ENCODE data around the gene PPP2R3B. TPM values are rescaled to one million over a fixed set of nuclear protein-coding genes. Genes with fewer than 3 reads are reported as not detected.
"Not testable (repeated sequence)": the region's sequence is repeated elsewhere in the genome, so short reads cannot be mapped to it uniquely, and the experiment has no call there.

Gene PPP2R3B, protein sequence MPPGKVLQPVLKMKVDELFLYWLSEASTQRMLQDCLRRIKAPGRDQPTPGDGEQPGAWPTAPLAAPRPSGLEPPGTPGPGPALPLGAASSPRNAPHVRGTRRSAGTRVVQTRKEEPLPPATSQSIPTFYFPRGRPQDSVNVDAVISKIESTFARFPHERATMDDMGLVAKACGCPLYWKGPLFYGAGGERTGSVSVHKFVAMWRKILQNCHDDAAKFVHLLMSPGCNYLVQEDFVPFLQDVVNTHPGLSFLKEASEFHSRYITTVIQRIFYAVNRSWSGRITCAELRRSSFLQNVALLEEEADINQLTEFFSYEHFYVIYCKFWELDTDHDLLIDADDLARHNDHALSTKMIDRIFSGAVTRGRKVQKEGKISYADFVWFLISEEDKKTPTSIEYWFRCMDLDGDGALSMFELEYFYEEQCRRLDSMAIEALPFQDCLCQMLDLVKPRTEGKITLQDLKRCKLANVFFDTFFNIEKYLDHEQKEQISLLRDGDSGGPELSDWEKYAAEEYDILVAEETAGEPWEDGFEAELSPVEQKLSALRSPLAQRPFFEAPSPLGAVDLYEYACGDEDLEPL
- 199 TPM for polyA plus RNA-seq (ENCODE audit: insufficient read length)

- peak; percentile 96 for DNase-seq (ENCODE audit: low read depth)
Observed at GRCh38 chrX:386768-387575, at the start of gene PPP2R3B. Gene PPP2R3B, minus strand, starts transcription at chrX:386907. Its CDS starts 216 bp downstream, at chrX:386691.

- DNase-seq (ENCODE audit: low read depth), result no peak
Observed at GRCh38 chrX:435536-436122, 48.9 kb upstream of the PPP2R3B start.

GRCh38 chrX:434946-435345, 48.2 kb upstream of the PPP2R3B start:
- DNase-seq (ENCODE audit: low read depth), result no peak

- DNase-seq (ENCODE audit: low read depth), result no peak
Observed at GRCh38 chrX:433771-434170, 47.1 kb upstream of the PPP2R3B start.

DNA sequence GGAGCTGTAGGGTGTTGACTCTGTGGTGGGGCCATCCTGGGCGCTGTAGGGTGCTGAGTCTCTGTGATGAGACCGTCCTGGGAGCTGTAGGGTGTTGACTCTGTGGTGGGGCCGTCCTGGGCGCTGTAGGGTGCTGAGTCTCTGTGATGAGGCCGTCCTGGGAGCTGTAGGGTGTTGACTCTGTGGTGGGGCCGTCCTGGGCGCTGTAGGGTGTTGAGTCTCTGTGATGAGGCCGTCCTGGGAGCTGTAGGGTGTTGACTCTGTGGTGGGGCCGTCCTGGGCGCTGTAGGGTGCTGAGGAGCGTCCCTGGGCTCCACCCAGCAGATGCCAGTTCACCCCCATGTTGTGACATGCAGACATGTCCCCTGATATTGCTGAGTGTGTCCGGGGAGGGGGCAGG, 46.0 kb upstream of the PPP2R3B start:
- DNase-seq (ENCODE audit: low read depth), result not testable (repeated sequence)

DNA sequence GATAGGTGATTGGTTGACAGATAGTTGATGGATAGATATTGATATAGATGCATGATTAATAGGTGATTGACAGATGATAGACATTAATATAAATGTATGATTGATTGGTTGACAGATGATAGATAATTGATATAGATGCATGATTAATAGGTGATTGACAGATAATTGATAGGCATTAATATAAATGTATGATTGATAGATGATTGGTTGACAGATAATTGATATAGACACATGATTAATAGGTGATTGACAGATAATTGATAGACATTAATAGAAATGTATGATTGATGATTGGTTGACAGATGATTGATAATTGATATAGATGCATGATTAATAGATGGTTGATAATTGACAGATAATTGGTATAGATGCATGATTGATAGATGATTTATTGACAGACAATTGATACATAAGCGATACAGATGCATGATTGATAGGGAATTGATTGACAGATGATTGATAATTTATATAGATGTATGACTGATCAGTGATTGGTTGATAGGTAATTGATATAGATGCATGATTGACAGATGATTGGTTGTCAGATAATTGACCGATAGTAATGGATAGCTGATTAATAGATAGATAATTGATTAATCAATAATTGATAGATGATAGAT, 44.9 kb upstream of the PPP2R3B start:
- DNase-seq (ENCODE audit: low read depth), result no peak

DNA sequence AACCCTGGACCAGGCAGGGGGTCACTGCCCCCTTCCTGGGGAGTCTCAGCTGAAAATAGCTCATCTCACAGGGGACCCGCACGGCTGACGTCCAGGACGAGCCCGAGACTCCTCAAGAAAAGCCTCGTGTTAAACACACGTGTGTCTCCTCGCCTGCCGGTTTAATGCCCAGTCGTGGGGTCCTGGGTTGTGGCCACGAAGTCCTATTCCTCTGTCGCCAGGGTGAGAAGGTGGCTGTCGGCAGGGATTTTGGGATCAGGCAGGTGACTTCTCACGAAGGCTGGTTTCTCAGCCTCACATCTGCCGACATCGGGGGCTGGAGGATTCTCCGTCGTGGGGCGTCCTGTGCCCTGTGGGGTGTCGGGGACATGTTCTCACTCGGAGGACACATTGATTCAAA, 44.3 kb upstream of the PPP2R3B start:
- DNase-seq (ENCODE audit: low read depth), result no peak

GRCh38 chrX:429266-429825, 42.6 kb upstream of the PPP2R3B start:
- DNase-seq (ENCODE audit: low read depth), result no peak

DNA sequence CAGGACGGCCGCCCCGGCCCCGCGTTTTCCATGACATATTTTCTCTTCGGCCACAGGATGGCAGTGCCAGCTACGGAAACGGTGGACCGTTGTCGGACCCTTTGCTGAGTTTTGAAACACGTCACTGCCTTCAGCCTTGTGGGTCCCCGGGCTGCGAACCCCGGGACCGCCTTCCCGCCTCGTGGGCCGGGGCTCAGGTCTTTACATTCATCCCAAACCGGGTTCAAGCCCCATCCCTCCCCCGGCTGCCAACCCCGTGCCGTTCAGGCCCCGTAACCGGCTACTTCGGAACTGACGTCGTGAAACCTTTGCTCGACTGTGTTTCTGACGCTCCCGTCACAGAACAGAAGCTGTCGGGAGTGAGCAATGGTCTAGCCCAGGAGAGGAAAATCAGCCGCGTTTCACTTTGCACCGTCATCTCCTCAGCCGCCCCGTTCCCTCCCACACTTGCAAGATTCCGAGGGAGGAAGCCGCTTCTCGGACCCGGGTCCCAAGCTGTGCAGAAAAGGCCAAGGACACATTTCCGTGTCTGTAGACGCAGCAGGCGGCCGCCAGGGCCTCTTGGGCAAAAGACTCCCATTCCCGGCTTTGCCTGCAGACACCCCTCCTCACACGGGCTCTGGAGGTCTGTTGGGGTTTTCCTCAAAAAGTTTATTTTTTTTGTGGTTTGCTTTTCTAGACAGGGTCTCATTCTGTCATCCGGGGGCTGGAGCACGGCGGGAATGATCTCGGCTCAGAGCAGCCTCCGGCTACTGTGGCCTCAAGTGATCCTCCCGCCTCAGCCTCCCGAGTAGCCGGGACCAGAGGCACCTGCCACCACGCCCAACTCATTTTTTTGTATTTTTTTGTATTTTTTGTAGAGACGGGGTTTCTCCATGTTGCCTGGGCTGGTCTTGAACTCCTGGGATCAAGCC, 41.4 kb upstream of the PPP2R3B start:
- DNase-seq (ENCODE audit: low read depth), result peak; percentile 6

DNA sequence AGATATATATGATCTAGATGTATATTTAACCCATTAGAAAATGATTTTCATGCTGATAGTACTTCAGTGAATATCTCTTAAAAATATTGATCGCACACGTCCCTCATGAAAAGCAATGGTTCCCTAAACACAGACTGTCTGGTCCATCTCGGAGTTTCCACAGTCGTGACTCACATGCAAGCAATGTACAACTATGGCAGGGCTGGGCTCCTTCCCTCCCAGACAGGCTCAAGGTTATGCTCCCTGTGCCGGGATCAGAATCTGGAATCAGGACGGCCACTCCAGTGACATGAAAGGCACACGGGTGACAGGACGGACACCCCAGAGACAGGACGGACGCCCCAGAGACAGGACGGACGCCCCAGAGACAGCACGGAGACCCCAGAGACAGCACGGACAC, 40.2 kb upstream of the PPP2R3B start:
- DNase-seq (ENCODE audit: low read depth), result no peak

DNA sequence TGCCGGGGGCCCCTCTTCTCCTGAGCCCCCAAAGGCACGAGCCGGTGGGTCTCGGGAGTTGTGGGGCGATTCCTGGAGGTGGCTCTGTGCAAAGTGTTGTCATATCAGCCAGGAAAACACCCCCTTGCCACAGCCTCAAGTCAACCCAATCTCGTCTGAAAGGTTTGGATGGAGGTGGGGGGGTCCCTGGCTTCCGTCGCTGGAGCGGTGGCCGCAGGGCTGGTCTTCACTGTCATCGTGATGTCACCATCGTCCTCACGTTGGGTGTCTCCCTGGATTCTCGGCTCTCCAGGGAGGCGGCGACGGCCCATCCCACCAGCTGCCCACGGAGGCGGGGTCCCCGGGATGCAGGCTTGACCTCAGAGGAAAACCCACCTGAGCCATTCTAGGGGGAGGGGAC, 38.3 kb upstream of the PPP2R3B start:
- DNase-seq (ENCODE audit: low read depth), result no peak

DNA sequence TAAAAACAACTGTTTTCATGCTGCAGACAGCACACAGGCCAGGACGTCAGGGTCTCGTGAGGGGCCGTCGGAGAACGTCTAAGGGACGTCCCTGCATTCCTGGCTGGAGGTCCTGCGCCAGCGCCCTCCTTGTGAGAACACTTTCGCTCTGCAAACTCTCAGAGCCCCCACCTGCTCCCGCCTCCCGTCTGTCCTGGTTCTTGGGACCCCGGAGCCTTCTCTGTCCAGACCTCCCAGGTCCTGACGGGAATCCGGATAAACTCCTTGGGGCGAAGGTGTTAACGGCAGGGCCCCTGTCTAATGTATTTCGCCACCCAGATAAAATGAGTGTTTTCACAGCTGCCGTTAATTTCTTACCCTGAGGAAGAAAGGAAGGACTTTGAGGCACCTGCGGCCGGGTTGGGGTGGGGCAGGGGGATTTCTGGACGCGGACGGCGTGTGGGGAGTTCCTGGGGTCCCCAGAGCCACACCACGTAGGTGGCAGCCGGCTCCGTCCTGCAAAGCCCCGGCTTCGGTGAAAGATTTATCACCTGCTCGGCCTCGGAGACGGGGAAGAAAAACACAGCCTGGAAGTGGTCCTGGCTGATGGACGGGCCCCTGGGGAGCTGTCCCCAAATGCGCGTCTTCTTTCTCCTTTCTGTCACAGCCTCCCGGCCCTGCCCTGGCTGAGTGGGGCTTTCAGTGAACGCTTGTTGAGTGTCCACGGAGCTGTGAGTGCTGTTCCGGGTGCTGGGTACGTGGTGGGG, 35.1 kb upstream of the PPP2R3B start:
- DNase-seq (ENCODE audit: low read depth), result no peak

- DNase-seq (ENCODE audit: low read depth), result no peak
Observed at GRCh38 chrX:420496-421223, 34.0 kb upstream of the PPP2R3B start.

DNA sequence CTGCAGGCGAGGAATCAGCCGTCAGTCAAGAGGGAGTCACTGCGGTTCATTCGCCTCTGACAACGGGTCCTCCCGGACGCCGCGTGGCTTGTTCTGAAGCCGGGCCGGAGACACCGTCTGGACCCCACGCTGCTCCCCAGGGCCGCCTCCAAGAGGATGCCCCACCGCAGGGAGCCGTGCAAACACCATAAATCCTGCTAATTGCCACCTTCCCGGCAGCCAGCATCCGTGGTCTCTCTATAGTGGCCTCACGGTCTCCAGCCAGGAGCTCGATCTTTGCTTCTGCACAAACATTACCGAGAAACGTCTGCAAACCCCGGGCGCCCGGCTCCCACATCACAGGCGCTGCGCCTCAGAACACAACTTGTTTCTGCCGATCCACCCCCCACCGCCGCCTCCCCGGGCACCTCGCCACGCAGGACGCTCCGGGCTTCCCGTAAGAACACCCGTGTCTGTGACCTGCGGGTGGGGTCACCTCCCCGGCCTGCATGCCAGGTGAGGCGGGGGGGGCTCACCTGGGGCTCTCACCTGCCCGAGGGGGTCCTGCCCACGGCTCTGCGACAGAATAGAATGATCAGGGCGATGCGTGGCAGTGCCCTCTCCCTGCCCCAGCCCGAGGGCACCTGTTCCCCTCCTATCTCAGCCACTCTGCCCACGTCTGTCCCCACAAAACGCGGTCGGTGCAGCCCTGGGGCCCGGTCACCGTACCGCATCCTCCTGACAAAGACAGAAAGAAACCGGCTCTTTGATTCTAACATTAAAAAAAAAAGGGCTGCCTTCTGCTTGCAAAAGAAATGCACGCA, 32.4 kb upstream of the PPP2R3B start:
- DNase-seq (ENCODE audit: low read depth), result no peak

GRCh38 chrX:415498-415897, 28.8 kb upstream of the PPP2R3B start:
- DNase-seq (ENCODE audit: low read depth), result not testable (repeated sequence)

- peak; percentile 6 for DNase-seq (ENCODE audit: low read depth)
Observed at GRCh38 chrX:413322-414201, 26.9 kb upstream of the PPP2R3B start.

DNA sequence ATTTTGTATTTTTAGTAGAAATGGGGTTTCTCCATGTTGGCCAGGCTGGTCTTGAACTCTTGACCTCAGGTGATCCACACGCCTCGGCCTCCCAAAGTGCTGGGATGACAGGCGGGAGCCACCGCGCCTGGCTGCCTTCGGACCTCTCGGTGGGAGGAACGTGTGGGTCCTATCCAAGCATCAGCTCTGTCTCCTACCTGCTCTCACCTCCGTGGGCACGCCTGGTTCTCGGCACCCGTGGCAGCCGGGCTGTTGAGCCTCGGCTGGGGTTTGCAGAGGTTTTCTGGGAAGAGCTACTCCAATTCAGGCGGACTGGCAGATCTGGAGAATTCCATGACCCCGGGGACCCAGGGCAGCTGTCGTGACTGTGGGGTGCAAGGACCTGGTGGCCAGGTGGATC, 23.6 kb upstream of the PPP2R3B start:
- DNase-seq (ENCODE audit: low read depth), result no peak

Data from forelimb muscle (tissue), 1 donor.